Mammary epithelial cell (primary cell): ENCODE data around the gene HAGHL.

Source experiments
- EZH2 ChIP-seq: IDR thresholded peaks from 2 replicates; pipeline ENCODE4 v1.6.1; 2012; ENCODE audit warnings: low read length, inconsistent platforms, borderline replicate concordance
- TF ChIP-seq, protein P1 (sequence below), 2 donors: IDR thresholded peaks in 1 of 2; conservative IDR thresholded peaks in 1 of 2; 2 replicates each; pipeline ENCODE4 v1.5.1; 2011 to 2012; ENCODE audit warnings: inconsistent platforms in 2 of 2, low read length in 2 of 2, mild to moderate bottlenecking in 2 of 2, control low read depth in 1 of 2, low read depth in 1 of 2; ENCODE audit not compliant: insufficient read depth in 1 of 2; ENCODE audit errors: extremely low read depth in 1 of 2

DNA sequence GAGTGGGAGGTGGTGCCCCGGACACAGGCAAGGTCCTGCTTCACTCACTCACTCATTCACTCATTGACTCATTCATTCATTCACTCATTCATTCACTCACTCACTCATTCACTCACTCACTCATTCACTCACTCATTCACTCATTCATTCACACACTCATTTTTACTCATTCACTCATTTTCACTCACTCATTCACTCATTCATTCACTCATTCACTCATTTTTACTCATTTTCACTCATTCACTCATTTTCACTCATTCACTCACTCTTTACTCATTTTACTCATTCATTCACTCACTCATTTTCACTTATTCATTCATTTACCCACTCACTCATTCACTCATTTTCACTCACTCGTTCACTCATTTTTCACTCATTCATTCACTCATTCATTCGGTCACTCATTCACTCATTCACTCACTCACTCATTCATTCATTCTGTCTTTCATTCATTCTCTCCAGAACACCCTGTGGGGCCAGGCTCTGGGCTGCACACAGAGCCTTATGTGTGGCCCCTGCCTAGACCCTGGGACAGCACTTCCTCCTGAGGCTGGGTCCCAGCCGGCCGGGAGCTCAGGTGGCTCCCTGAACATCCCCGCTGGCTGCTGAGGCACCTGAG, 52.1 kb downstream of the HAGHL start:
- TF ChIP-seq, protein P1, sequence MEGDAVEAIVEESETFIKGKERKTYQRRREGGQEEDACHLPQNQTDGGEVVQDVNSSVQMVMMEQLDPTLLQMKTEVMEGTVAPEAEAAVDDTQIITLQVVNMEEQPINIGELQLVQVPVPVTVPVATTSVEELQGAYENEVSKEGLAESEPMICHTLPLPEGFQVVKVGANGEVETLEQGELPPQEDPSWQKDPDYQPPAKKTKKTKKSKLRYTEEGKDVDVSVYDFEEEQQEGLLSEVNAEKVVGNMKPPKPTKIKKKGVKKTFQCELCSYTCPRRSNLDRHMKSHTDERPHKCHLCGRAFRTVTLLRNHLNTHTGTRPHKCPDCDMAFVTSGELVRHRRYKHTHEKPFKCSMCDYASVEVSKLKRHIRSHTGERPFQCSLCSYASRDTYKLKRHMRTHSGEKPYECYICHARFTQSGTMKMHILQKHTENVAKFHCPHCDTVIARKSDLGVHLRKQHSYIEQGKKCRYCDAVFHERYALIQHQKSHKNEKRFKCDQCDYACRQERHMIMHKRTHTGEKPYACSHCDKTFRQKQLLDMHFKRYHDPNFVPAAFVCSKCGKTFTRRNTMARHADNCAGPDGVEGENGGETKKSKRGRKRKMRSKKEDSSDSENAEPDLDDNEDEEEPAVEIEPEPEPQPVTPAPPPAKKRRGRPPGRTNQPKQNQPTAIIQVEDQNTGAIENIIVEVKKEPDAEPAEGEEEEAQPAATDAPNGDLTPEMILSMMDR (conservative IDR thresholded peaks at IDR 0.05 in 1 of 2, IDR thresholded peaks at IDR 0.05 in 1 of 2; ENCODE audit: extremely low read depth in 1 of 2, insufficient read depth in 1 of 2, low read depth in 1 of 2, low read length in 2 of 2), result no peak
- no peak for TF ChIP-seq EZH2
